ENCODE results near the gene DCTN3.

The DCTN3 gene

DNA sequence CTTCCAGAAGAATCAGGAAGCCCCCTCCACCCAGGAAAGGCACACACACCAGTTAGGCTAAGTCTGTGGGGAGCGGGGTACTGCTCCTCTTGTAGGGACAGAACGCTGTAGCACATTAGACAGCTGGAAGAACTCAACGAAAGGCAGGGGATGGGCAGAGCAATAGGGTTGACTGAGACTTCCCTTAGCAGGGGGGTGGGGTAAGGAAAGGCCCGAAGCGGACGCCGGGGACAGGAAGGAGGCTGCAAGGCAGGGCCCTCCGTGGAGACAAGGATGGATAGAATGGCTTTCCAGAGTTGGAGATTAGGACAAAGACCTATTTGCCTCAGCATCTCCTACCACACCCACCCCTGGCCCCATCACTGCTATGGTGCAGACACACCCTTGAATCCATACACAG lies 45.1 kb downstream of the DCTN3 start:
- no peak for DNase-seq

DNA sequence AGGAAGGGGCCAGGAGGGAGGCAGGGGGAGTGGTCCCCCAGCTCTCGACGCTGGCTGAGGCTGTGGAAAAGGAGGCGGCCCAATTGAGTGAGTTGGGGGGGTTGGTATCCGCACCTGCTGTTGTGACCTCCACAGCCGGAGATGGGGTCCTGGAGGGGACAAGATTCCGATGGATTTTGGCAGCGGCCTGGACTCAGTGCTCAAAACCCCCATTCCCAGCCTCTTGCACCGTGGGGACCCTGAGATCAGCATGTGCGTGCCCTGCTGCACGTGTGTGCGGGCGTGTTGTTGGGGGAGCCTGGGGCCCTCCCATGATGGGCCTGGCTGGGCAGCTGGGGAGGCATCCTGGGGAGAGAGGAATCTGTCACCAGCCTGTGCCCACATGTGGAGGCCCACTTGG lies 45.7 kb downstream of the DCTN3 start:
- DNase-seq: no peak

DNA sequence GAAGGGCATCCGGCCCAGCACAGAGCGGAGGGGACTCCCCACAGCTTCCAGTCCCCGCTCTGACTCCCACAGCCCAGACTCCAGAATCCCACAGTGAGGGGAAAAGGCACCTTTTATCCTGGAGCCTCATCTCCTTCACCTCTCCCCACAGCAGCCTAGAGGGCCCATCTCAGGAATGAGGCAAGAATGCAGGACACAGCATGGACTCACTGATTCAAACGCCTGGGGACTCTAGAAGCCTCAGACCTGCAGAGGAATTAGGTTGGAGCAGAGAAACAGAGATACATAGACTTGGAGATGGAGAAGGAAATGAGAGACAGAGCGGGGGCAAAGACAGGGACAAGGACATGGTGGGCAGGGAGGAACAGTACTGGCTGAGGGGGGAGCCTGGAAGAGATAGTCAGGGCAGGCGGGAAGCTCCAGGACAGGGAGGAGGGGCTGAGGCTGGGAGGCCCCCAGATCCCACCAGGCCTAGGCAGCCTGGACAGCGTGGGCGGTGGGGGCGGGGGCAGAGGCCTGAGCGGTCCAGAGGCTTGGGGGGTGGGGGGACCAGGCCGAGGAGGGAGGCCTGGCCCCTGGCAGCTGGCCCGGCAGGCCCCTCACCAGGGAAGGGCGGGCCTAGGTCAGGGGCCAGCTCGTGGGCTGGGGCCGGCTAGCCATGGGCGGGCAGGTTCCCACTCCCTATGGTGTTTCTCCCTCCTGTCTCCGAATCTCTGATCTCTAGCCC lies 46.5 kb downstream of the DCTN3 start:
- DNase-seq: no peak

DNA sequence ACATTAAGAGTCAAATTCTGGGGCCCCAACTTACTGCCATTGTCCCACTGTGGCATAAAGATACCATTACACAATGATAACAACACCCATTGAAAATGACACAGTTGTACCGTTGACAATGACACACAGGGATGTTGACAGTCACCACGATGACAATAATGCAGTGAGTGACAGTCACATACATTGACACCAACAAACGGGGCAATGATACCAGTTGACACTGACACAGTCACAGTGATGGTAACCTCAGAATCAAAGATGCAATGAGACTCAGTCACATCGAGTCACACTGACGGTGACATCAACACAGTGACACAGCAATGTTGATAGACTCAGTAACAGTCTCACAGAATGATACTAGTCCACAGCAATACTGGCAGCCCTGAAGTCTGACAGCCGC lies 47.7 kb downstream of the DCTN3 start:
- no peak for DNase-seq

DNA sequence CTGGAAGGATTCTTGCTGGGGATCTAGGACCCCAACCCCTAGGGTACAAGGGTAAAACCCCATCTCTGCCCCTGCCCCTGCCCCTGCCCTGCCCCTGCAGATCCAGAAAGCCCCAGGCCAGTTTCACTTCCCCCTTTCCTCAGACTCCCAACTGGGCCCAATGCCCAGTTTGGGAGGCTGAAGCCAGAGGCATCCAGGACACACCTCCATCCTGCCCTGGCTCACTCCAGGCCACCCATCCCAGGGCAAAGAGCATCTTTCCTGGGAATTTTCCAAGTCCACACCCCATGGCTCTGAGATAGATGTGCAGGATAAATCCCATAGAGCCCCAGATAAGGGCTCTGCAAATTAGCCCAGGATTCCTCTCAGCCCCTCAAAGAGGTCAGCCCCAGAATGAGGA lies 48.2 kb downstream of the DCTN3 start:
- no peak for DNase-seq

DNA sequence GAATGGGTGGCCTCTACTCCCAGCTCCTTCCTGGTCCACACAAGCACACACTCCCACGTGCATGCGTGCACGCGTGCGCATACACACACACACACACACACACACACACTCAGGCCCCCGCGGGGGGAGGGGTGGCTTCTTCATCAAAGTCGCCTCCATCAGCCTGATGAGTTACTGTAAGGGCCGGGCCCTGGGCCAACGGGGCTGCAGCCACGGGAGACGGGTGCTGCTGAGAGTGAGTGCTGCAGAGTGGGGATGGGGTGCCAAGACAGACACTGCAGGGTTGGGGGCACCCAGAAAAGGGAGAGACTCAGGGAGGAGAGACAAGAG lies 48.8 kb downstream of the DCTN3 start:
- peak in 3 of 56 donors; percentile 18 to 29 (median 29) for DNase-seq

DNA sequence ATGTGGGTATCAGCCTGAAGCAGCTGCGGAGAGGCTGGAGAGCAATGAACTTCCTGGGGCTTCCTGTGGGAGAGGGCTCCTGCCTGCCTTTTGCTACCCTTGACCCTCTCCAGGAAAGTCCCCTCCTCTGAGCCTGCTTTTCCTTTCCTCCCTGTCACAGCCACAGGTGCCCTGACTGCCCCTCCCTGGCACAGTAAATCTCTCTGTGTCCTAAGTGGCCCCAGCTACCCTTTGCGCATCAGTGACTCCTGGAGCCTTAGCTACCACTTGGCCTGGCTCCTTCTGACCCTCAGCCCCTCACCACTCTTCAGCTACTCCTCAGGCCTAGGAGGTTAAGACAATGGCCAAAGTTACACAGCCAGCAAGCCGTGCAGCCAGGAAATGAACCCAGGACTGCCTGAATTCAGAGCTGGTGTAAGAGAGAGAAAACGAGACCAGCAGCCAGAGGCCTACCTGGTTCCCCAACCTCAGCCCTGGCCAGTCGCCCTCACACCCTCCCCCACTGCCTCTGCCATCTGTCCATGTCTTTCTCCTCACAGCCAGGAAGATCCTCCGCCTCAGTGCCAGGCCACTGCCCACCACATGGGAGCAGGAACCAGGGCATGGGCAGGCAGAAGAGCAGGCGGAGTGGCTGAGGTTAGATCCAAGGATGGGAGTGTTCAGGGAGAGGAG lies 49.4 kb downstream of the DCTN3 start:
- DNase-seq: no peak

DNA sequence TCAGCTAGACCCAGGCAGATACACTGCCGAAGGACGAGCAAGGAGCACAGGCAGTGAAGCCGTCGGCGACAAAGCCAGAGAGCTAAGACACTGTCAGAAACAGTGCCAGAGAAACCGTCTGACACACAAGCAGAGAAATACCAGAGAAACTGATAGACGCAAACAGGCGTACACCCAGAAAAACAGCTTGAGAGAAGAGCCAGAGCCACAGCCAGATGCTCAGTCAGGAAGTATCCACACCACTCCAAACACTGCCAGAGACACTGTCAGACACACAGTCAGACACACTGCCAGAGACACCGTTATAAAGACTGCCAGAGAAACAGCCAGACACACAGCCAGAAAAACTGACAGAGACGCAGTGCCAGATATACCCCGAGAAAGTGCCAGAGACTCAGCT lies 49.9 kb downstream of the DCTN3 start:
- peak in 1 of 56 donors; percentile 25 for DNase-seq

DNA sequence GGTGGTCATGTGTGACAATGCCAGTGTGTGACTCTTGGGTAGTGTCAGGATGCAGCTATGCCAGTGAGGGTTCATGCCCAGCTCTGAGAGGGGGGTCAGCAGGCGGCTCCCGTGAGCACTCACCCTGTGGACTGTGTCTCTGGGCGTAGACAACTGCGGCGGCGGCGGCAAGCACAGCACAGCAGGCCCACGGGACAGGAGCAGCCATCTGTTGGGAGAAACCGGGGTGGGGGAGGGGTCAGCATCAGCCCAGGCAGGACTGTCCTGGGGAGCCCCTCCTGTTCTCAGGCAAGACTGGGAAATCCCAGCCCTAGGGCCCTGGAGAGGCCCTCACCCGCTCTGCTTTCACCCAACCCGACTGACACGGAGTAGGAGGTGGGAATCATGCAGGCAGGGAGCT lies 51.5 kb downstream of the DCTN3 start:
- DNase-seq: no peak

DNA sequence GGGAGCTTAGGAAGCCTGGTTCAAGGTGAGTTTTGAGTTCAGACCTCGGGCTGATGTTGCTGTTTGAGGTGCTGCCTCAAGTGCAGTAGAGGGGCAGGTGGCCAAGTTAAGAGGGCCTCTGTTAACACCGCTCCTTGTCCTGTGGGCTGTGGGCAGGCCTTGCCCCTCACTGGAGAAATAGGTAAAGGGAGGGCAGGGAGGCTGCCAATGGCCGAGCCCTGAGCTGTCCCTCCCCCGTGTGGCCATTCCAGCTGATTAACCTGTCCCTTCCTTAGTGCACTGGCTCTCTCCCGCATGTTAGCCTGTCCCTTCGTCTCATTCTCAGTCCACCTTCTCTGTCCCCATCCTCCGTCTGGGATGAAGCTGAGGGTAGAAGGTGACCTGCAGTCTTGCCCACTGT lies 52.2 kb downstream of the DCTN3 start:
- DNase-seq: no peak

DNA sequence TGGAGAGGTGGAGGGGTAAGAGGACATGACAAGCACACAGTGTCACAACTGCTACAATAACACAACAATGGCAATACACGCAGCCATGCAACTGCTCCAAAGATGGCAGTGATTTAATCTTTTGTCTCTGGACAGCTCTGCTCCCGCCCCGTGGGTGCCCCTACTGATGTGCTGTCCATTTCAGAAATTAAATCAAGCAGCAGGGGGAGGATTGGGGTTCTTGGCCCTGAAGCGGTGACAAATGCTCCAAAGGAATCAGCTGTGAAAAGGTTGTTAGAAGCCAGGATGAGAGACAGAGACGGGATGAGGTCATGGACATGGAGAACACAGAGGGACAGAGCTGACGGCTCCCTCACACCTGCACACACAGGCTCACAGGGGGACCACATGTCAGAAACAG lies 53.3 kb downstream of the DCTN3 start:
- no peak for DNase-seq

DNA sequence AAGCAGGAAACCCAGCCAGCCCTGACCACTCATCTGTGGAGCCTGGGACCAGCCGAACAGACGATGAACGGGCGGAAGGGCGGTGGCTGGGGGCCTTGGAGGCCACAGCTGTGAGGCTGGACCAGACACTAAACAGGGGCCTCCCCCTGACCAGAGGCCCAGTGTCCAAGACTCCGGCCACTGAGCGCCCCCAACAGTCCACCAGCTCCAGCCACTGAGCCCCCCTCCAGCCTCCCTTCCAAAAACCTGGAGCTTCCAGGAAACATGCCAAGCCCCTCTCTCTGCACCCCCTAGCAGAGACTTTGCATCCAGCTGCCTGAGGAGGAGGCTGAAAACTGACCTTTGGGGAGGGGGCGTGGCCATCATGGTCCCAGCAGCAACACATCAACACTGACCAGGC lies 54.0 kb downstream of the DCTN3 start:
- no peak for DNase-seq

DNA sequence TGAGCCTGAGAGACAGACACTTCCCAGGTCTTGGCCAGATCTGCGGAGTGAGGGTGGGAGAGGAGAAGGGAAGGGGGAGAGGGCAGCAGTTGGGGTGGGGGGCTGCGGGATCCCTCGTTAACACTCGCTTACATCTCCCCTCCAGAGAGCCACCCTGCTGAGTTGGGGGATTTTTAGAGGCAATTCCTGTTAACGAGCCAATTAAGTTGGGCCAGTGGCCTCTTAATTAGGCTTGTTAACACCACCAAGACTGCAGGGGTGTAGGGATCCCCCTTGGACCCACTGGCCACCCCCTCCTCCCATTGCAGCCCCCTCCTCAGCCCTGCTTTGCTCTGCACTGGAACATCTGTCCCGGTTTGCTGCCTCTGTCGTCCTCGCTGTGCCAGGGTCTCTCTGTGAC lies 54.4 kb downstream of the DCTN3 start:
- DNase-seq: no peak

DNA sequence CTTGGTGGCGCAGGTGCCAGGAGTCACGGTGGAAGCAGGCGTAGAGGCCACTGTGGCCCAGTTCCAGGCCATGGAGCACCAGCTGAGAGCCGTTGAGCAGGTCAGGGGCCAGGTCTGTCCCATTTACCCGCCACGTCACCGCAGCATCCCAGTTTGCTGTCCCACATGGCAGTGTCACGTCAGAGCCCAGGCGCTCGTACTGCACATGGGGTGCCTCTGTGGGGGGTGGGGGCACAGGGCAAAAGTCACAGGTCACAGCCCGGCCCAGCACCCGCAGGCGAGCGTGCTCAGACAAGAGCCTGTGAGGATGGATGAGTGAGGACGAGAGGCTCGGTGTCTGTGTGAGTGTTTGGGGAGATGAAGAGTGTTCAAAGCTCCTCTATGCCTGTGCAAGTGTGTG lies 55.7 kb downstream of the DCTN3 start:
- DNase-seq: no peak

Data from amygdala (tissue), 56 donors.